Osteoblast (primary cell): ENCODE results near the gene PAM. TPM values are rescaled to one million over a fixed set of nuclear protein-coding genes. Genes with fewer than 3 reads are reported as not detected.

Experiments
- DNase-seq: peaks from one replicate; pipeline ENCODE4 v3.0.0; 2011; ENCODE audit warnings: low spot score, mixed read lengths; ENCODE audit not compliant: insufficient read length; ENCODE audit errors: missing footprints
- H2AFZ ChIP-seq: 2 replicates; pipeline ENCODE4 v1.6.0; 2011; ENCODE audit warnings: mild to moderate bottlenecking, low read length
- H3K27ac ChIP-seq: 2 replicates; pipeline ENCODE4 v1.5.1; 2011; ENCODE audit warnings: mild to moderate bottlenecking, low read depth, low read length, moderate library complexity
- H3K27me3 ChIP-seq: 2 replicates; pipeline ENCODE4 v1.6.0; 2012; ENCODE audit warnings: mild to moderate bottlenecking, control low read depth, inconsistent platforms, low read length, moderate library complexity; ENCODE audit not compliant: insufficient read depth
- H3K36me3 ChIP-seq: 2 replicates; pipeline ENCODE4 v1.5.1; 2011; ENCODE audit warnings: mild to moderate bottlenecking, low read length, control low read depth, moderate library complexity; ENCODE audit not compliant: insufficient read depth
- H3K4me1 ChIP-seq: 2 replicates; pipeline ENCODE4 v1.5.1; 2011; ENCODE audit warnings: mild to moderate bottlenecking, low read length, control low read depth, moderate library complexity; ENCODE audit not compliant: insufficient read depth
- H3K4me2 ChIP-seq: 2 replicates; pipeline ENCODE4 v1.6.0; 2011; ENCODE audit warnings: mild to moderate bottlenecking, low read length; ENCODE audit not compliant: insufficient read depth
- H3K4me3 ChIP-seq: fragments of 200-600 bp; sonication (generic); 3 replicates; pipeline ENCODE4 v1.5.1; 2012; ENCODE audit warnings: mild to moderate bottlenecking, low read length, inconsistent platforms; ENCODE audit not compliant: insufficient read depth
- H3K79me2 ChIP-seq: 2 replicates; pipeline ENCODE4 v1.6.0; 2012; ENCODE audit warnings: mild to moderate bottlenecking, low read length, control low read depth, inconsistent platforms; ENCODE audit not compliant: insufficient read depth
- H3K9me3 ChIP-seq: 2 replicates; pipeline ENCODE4 v1.5.1; 2011; ENCODE audit warnings: low read depth, low read length, control low read depth
- H4K20me1 ChIP-seq: 2 replicates; pipeline ENCODE4 v1.6.0; 2012; ENCODE audit warnings: mild to moderate bottlenecking, low read length, control low read depth; ENCODE audit not compliant: insufficient read depth
- total RNA-seq: library from RNA; depleted of rRNA; stranded (reverse); fragments of >200 nt; gene quantifications from 2 replicates; pipeline ENCODE4 v1.2.3, GENCODE V29; 2012
- TF ChIP-seq, protein P1 (sequence below): IDR thresholded peaks from 2 replicates; pipeline ENCODE4 v1.5.1; 2011; ENCODE audit warnings: mild to moderate bottlenecking, low read depth, low read length, moderate library complexity; ENCODE audit errors: extremely low read depth

The PAM gene
- total RNA-seq, 1 donor, result 248 TPM

DNA sequence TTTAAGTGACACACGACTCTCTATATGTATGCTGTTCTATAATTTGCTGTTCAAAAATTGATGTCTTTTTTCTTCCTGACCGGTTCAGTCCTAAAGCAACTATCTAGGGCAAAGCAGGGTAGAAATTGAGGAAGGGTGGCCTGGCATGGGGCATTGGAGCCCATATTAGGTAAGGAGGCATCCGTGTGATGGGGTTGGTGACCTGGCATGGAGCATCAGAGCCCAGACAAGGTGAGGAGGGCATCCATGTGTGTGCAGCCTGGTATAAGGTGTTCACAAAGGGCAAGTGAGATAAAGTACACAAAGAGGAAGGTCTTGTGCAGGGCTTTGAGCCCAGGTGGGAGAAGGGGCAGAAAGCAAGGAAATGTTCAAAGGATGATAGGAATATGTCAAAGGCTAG is 104.9 kb downstream of the PAM start:
- H3K9me3 ChIP-seq, result no peaks in the 10 kb centered on the region
- peaks cover 26% of the 10 kb centered on the region for H3K4me1 ChIP-seq
- no peaks in the 10 kb centered on the region for H3K79me2 ChIP-seq
- TF ChIP-seq, protein P1, sequence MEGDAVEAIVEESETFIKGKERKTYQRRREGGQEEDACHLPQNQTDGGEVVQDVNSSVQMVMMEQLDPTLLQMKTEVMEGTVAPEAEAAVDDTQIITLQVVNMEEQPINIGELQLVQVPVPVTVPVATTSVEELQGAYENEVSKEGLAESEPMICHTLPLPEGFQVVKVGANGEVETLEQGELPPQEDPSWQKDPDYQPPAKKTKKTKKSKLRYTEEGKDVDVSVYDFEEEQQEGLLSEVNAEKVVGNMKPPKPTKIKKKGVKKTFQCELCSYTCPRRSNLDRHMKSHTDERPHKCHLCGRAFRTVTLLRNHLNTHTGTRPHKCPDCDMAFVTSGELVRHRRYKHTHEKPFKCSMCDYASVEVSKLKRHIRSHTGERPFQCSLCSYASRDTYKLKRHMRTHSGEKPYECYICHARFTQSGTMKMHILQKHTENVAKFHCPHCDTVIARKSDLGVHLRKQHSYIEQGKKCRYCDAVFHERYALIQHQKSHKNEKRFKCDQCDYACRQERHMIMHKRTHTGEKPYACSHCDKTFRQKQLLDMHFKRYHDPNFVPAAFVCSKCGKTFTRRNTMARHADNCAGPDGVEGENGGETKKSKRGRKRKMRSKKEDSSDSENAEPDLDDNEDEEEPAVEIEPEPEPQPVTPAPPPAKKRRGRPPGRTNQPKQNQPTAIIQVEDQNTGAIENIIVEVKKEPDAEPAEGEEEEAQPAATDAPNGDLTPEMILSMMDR, result no peak
- DNase-seq, result no peak
- H3K4me3 ChIP-seq, result no peak overlapping the region
- no peaks in the 10 kb centered on the region for H3K36me3 ChIP-seq
- H3K27me3 ChIP-seq, result no peaks in the 10 kb centered on the region
- no peak overlapping the region for H2AFZ ChIP-seq
- no peaks in the 10 kb centered on the region for H4K20me1 ChIP-seq
- no peak overlapping the region for H3K27ac ChIP-seq
- no peak overlapping the region for H3K4me2 ChIP-seq

DNA sequence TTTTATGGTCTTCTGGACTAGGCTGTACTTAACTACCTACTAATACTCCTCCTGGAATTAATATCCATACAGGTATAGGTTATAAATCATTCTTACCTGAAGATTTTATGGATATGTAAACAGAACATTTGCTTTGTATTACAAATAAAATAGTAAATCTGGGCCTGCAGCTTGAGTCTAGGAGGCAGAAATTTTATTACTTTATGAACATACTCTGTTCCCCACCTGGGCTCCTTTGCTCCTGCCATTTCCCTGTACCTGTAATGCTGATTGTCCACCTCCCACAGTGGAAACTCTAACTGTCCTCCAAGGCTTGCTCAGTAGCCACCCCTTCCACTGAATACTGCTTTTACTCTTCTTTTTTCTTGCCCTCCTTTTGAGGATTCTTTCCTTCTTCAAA is 108.0 kb downstream of the PAM start:
- TF ChIP-seq, protein P1, result no peak
- Histone ChIP-seq H3K4me3 (no peak overlapping the region), H4K20me1 (no peaks in the 10 kb centered on the region), H3K36me3 (no peaks in the 10 kb centered on the region), H3K4me1 (peaks cover 20% of the 10 kb centered on the region), H2AFZ (no peak overlapping the region), H3K4me2 (no peak overlapping the region), H3K79me2 (peaks cover 8% of the 10 kb centered on the region), H3K27ac (no peak overlapping the region), H3K9me3 (no peaks in the 10 kb centered on the region), H3K27me3 (no peaks in the 10 kb centered on the region)
- DNase-seq, result no peak

DNA sequence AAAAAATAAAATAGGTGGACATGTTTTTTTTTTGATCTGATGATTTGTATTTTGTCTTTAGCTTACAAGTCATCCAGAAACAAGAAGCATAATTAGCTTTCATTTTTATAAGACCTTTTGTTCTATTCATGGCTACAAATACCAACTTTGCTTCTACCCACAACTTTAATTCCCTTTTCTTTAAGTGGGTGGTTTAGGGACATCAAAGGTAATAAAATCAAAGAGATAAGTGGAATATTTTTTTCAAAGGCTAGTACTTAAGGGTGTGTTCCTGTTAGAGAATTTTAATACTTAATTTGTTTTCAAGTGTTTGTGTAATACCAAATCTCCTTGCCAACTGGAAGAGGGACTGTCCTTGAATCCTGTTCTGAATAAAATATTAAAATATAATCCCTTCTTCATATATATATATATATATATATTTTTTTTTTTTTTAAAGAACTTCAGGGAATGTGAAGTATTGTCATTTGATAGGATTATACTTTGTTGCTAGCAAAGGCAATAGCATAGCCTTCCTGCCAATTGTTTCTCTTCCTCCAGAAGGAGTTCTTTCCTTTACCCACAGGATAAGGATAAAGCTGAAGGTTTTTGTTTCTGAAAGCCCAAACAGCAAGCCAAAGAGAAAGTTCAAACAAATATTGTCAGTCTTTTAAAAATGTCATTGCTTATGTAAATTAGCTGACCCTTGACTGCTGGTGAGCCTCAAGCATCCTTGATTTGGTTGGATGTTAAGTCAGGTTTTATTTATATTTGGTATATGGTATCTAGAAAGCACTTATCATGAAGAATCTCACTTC is 108.9 kb downstream of the PAM start:
- H3K27ac ChIP-seq, result peak overlapping the region; percentile 63
- H3K4me2 ChIP-seq, result no peak overlapping the region
- no peaks in the 10 kb centered on the region for H3K9me3 ChIP-seq
- no peak for DNase-seq
- H3K4me3 ChIP-seq, result no peak overlapping the region
- TF ChIP-seq, protein P1, result no peak
- H4K20me1 ChIP-seq, result no peaks in the 10 kb centered on the region
- peaks cover 23% of the 10 kb centered on the region for H3K4me1 ChIP-seq
- H3K36me3 ChIP-seq, result peaks cover under 1% of the 10 kb centered on the region
- no peak overlapping the region for H2AFZ ChIP-seq
- H3K27me3 ChIP-seq, result no peaks in the 10 kb centered on the region
- H3K79me2 ChIP-seq, result peaks cover 13% of the 10 kb centered on the region

DNA sequence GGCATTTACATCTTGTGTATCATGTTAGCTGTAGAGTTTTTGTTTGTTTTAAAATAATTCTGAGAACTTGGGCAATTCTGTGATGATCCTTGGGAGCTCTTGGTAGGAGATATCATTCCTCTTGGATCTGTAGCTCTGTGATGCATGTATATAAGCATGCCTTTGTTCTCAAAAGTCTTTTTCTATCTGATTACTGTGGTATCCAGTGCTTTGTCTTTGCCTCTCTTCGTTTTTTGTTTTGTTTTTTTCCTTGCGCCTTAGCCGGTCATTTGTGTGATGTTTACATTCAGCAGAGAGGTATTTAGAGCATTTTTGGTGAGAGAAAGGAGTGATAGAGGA is 110.0 kb downstream of the PAM start:
- peak overlapping the region; percentile 97 for H3K27ac ChIP-seq
- H3K4me3 ChIP-seq, result peak overlapping the region; percentile 93
- TF ChIP-seq, protein P1, result no peak
- peaks cover 3% of the 10 kb centered on the region for H3K36me3 ChIP-seq
- no peaks in the 10 kb centered on the region for H4K20me1 ChIP-seq
- H3K9me3 ChIP-seq, result no peaks in the 10 kb centered on the region
- peaks cover 20% of the 10 kb centered on the region for H3K79me2 ChIP-seq
- no peaks in the 10 kb centered on the region for H3K27me3 ChIP-seq
- peak overlapping the region; percentile 92 for H2AFZ ChIP-seq
- peak overlapping the region; percentile 96 for H3K4me2 ChIP-seq
- H3K4me1 ChIP-seq, result peaks cover 21% of the 10 kb centered on the region
- peak; percentile 38 for DNase-seq
